ENCODE measurements around the gene CCDC146. TPM values are rescaled to one million over a fixed set of nuclear protein-coding genes. Genes with fewer than 3 reads are reported as not detected.

Gene CCDC146
- total and polyA plus RNA-seq, 10 of the 15 experiments (the other 5 are each of a cell fraction or from before 2014, with no cell fraction given): 0.28 to 5.3 (median 1.3) TPM

GRCh38 chr7:77184463-77184862 is 62.0 kb downstream of the CCDC146 start:
- no peaks in the 10 kb centered on the region for H3K79me2 ChIP-seq (ENCODE audit: control insufficient read depth, insufficient read depth, low read length)
- in situ Hi-C loops (cut with MboI): no loop called here
- POLR2A ChIA-PET: interaction anchor here (0.6 kb wide), 1 partner anchor 207 kb away, joined by 4 read pairs; no protein-coding TSS in a partner anchor

More at GRCh38 chr7:77184463-77184862, 62.0 kb downstream of the CCDC146 start:
- ChIA-PET SMC1A (ENCODE audit: uncharacterized antibody, unreplicated experiment) (no interaction called here), CTCF (interaction anchor here (1.1 to 1.6 kb wide), 2 partner anchors 8 to 9 kb away, joined by 3 read pairs; no protein-coding TSS in a partner anchor), RAD21 (ENCODE audit: unreplicated experiment) (no interaction called here)
- no peaks in the 10 kb centered on the region for H3K4me1 ChIP-seq (ENCODE audit: control insufficient read depth, insufficient read depth, low read length)
- no peak overlapping the region for H3K4me2 ChIP-seq (ENCODE audit: control insufficient read depth, insufficient read depth)
- DNase-seq (ENCODE audit: low read depth, low spot score): no peak
- H3K4me3 ChIP-seq: no peak overlapping the region
- H3K27me3 ChIP-seq (replicated peaks in 1 of 2; ENCODE audit: control insufficient read depth in 2 of 2, insufficient read depth in 2 of 2, low read length in 1 of 2): no peaks in the 10 kb centered on the region
- no peaks in the 10 kb centered on the region for H4K20me1 ChIP-seq (ENCODE audit: control insufficient read depth, insufficient read depth)
- no peaks in the 10 kb centered on the region for H3K9me3 ChIP-seq (replicated peaks; ENCODE audit: control insufficient read depth, insufficient read depth, low read length)
- TF ChIP-seq JUND (IDR thresholded peaks at IDR 0.05; ENCODE audit: low read depth, low read length): no peak
- no peak for TF ChIP-seq SREBF1 (IDR thresholded peaks at IDR 0.05; ENCODE audit: low read length)
- TF ChIP-seq SUPT20H (IDR thresholded peaks at IDR 0.05; ENCODE audit: borderline replicate concordance, control insufficient read depth, low read depth, low read length): no peak
- no peak for TF ChIP-seq MYC (IDR thresholded peaks at IDR 0.05; ENCODE audit: insufficient read depth, insufficient read length, insufficient replicate concordance, low read length, severe bottlenecking)
- no peak for TF ChIP-seq ZNF24 (IDR thresholded peaks at IDR 0.05)
- no peak for TF ChIP-seq SIX5 (IDR thresholded peaks at IDR 0.05; ENCODE audit: low read depth, low read length, severe bottlenecking)
- no peak for TF ChIP-seq E2F4 (IDR thresholded peaks at IDR 0.05; ENCODE audit: low read depth, low read length)
- TF ChIP-seq SREBF2 (IDR thresholded peaks at IDR 0.05; ENCODE audit: low read length): no peak
- TF ChIP-seq CHD2 (IDR thresholded peaks at IDR 0.05; ENCODE audit: borderline replicate concordance, low read depth, low read length): no peak
- no peak for TF ChIP-seq ZNF622 (IDR thresholded peaks at IDR 0.05)
- TF ChIP-seq BRCA1 (IDR thresholded peaks at IDR 0.05; ENCODE audit: low read depth, low read length): no peak
- TF ChIP-seq MLLT1 (IDR thresholded peaks at IDR 0.05): no peak
- no peak for TF ChIP-seq MEF2B (IDR thresholded peaks at IDR 0.05; ENCODE audit: partially characterized antibody, poor library complexity, severe bottlenecking)
- no TSS peak for BruUV-seq (replicated peaks)
- ATAC-seq: no peak
- no peak for FAIRE-seq
- intact Hi-C loops (cut with micrococcal nuclease; ENCODE audit: unreplicated experiment): no loop called here
- no peak overlapping the region for H3K9ac ChIP-seq (ENCODE audit: control insufficient read depth, insufficient read depth, low read length)
- no peak overlapping the region for H3K27ac ChIP-seq (ENCODE audit: control insufficient read depth, insufficient read depth)
- H2AFZ ChIP-seq (ENCODE audit: control insufficient read depth, low read depth, low read length): no peak overlapping the region
- no peaks in the 10 kb centered on the region for H3K36me3 ChIP-seq (ENCODE audit: control insufficient read depth in 2 of 2, insufficient read depth in 2 of 2, low read length in 1 of 2)

Data from GM12878 (cell line).